ENCODE measurements around the gene RNF2.

DNA sequence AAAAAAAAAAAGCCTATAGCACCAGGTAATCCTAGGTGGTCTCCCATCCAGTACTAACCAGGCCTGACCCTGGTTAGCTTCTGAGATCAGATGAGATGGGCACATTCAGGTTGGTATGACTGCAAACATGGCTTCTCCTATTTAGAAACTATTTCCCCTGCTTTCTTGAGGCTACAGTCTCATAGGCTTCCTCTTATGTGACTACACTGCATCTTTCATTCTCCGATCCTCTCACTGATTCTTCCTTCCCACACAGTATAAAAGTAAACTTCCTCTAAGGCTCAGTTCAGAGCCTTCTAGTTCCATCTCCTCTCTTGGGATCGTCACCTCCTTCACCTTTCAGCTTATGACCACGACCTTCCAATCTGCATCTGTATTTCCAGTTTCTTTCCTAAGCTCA is 30.4 kb upstream of the RNF2 start:
- TF ChIP-seq, protein P1, sequence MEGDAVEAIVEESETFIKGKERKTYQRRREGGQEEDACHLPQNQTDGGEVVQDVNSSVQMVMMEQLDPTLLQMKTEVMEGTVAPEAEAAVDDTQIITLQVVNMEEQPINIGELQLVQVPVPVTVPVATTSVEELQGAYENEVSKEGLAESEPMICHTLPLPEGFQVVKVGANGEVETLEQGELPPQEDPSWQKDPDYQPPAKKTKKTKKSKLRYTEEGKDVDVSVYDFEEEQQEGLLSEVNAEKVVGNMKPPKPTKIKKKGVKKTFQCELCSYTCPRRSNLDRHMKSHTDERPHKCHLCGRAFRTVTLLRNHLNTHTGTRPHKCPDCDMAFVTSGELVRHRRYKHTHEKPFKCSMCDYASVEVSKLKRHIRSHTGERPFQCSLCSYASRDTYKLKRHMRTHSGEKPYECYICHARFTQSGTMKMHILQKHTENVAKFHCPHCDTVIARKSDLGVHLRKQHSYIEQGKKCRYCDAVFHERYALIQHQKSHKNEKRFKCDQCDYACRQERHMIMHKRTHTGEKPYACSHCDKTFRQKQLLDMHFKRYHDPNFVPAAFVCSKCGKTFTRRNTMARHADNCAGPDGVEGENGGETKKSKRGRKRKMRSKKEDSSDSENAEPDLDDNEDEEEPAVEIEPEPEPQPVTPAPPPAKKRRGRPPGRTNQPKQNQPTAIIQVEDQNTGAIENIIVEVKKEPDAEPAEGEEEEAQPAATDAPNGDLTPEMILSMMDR (IDR thresholded peaks at IDR 0.05), result no peak
- no peak for TF ChIP-seq POLR2A (IDR thresholded peaks at IDR 0.05)
